ENCODE results near the gene MBD4. TPM values are rescaled to one million over a fixed set of nuclear protein-coding genes. Genes with fewer than 3 reads are reported as not detected.

The MBD4 gene
- total RNA-seq, 2 experiments from 2014 or later = 46.3 to 74.6 TPM

DNA sequence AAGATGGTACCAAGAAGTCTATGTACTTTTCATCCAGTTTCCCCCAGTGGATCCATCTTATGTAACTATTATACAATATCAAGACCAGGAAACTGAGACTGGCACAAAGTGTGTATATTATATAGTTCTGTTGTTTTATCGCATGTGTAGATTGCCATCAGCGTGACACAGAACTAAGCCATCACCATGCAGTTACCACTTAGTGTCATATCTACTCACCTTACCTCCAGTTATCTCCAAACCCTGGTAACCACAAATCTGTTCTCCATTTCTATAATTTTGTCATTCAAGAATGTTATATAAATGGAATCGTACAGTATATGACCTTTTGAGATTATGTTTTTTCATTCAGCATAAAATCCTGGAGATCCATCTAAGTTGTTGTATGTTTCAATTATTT, 23.3 kb upstream of the MBD4 start:
- DNase-seq (ENCODE audit: low spot score) = no peak
- H3K36me3 ChIP-seq (ENCODE audit: insufficient read depth, low read length) = peaks cover 3% of the 10 kb centered on the region; the same call in 1 of the 2 replicates
- CTCF ChIA-PET (ENCODE audit: unreplicated experiment) = no interaction called here
- no peaks in the 10 kb centered on the region for H3K4me1 ChIP-seq (ENCODE audit: insufficient read depth, low read length, poor library complexity, severe bottlenecking)
- no peak overlapping the region for H2AFZ ChIP-seq (ENCODE audit: low read length)
- H3K9me3 ChIP-seq (ENCODE audit: low read length) = no peaks in the 10 kb centered on the region
- no peak overlapping the region for H3K4me3 ChIP-seq (ENCODE audit: low read depth, low read length, poor library complexity, severe bottlenecking)
- no peak overlapping the region for H3K27ac ChIP-seq (ENCODE audit: low read depth, low read length, poor library complexity, severe bottlenecking)
- POLR2A ChIA-PET = no interaction called here
- H3K9me2 ChIP-seq (ENCODE audit: insufficient read depth, low read length) = no peaks in the 10 kb centered on the region
- intact Hi-C loops (cut with micrococcal nuclease; ENCODE audit: unreplicated experiment) = no loop called here
- BruUV-seq (replicated peaks) = no TSS peak
- TF ChIP-seq, protein P1, sequence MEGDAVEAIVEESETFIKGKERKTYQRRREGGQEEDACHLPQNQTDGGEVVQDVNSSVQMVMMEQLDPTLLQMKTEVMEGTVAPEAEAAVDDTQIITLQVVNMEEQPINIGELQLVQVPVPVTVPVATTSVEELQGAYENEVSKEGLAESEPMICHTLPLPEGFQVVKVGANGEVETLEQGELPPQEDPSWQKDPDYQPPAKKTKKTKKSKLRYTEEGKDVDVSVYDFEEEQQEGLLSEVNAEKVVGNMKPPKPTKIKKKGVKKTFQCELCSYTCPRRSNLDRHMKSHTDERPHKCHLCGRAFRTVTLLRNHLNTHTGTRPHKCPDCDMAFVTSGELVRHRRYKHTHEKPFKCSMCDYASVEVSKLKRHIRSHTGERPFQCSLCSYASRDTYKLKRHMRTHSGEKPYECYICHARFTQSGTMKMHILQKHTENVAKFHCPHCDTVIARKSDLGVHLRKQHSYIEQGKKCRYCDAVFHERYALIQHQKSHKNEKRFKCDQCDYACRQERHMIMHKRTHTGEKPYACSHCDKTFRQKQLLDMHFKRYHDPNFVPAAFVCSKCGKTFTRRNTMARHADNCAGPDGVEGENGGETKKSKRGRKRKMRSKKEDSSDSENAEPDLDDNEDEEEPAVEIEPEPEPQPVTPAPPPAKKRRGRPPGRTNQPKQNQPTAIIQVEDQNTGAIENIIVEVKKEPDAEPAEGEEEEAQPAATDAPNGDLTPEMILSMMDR (conservative IDR thresholded peaks at IDR 0.05; ENCODE audit: low read length) = no peak
- TF ChIP-seq EZH2phosphoT487 (IDR thresholded peaks at IDR 0.05; ENCODE audit: borderline replicate concordance, low read depth, low read length) = no peak
- H3K4me2 ChIP-seq (ENCODE audit: low read length) = no peak overlapping the region
- H3K79me2 ChIP-seq (ENCODE audit: insufficient read depth, low read depth, low read length) = no peaks in the 10 kb centered on the region
- H4K20me1 ChIP-seq (ENCODE audit: insufficient read depth, low read length) = no peaks in the 10 kb centered on the region

DNA sequence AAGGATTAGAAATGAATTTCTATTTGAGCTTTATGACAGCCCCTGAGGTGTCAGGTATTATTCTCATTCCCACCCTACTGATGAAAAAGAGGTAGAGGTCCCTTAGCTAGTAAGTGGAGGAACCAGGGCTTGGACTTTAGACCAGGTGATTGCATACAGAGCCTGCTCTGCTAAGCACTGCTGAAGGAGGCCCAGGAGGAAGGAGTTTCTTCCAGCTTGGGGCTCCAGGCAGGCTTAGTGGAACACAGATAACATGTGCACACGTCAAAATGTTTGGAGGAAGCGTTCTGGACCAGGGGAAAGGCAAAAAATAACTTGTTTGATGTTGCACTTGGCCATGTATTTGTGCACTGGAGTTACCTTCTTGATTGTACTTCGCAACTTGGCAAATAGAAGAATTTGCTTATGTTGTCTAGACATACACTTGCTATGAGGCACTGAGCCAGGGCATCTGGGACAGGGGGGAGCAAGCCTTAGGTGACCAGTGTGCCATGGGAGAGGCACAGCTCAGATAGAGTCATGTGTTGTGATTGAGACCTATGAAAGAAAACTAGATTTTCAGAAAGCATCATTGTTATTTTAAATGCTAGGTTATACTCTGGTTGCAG, 22.7 kb upstream of the MBD4 start:
- no peak for DNase-seq (ENCODE audit: low spot score)
- Histone ChIP-seq H3K4me2 (ENCODE audit: low read length) (no peak overlapping the region), H3K27ac (ENCODE audit: low read depth, low read length, poor library complexity, severe bottlenecking) (no peak overlapping the region), H2AFZ (ENCODE audit: low read length) (no peak overlapping the region), H3K36me3 (ENCODE audit: insufficient read depth, low read length) (peaks cover 3% of the 10 kb centered on the region; the same call in 1 of the 2 replicates), H4K20me1 (ENCODE audit: insufficient read depth, low read length) (no peaks in the 10 kb centered on the region), H3K4me3 (ENCODE audit: low read depth, low read length, poor library complexity, severe bottlenecking) (no peak overlapping the region), H3K79me2 (ENCODE audit: insufficient read depth, low read depth, low read length) (no peaks in the 10 kb centered on the region), H3K9me2 (ENCODE audit: insufficient read depth, low read length) (no peaks in the 10 kb centered on the region), H3K4me1 (ENCODE audit: insufficient read depth, low read length, poor library complexity, severe bottlenecking) (no peaks in the 10 kb centered on the region), H3K9me3 (ENCODE audit: low read length) (no peaks in the 10 kb centered on the region)
- BruUV-seq (replicated peaks) = no TSS peak
- TF ChIP-seq, protein P1 (conservative IDR thresholded peaks at IDR 0.05; ENCODE audit: low read length) = no peak
- TF ChIP-seq EZH2phosphoT487 (IDR thresholded peaks at IDR 0.05; ENCODE audit: borderline replicate concordance, low read depth, low read length) = no peak
- ChIA-PET CTCF (ENCODE audit: unreplicated experiment) (no interaction called here), POLR2A (interaction anchor here (1.8 kb wide), 1 partner anchor 10 kb away, joined by 5 read pairs; no protein-coding TSS in a partner anchor)
- intact Hi-C loops (cut with micrococcal nuclease; ENCODE audit: unreplicated experiment) = no loop called here

DNA sequence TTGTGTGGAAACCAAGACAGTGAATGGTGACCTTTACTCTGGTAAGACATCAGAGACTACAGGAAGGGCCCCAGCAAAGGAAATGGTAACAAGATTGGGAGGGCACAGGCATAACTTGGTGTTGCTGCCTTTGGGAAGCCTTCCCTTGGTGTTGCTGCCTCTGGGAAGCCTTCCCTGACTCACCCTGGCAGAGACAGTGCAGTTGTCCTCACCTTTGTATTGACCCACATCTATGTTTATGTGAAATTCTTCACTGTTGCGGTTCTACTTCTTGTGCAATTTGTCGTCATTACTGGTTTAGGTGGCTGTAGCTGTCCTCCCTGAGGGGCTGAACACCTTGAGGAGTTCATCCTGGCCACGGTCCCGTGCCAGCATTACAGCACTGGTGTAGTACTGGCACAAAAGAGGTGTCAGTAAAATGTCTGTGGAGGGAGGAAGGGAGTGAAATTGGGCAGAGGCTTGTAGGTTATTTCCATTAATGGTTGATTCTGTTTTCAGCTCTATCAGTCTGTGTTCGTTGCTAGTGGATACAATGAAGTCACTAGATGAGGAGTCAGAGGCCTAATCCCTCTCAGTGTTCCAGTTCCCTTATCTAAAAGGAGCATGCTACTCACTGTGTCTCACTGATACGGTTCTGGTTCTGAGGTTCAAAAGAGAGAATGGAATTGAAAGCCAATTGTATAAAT, 21.9 kb upstream of the MBD4 start:
- no peak overlapping the region for H2AFZ ChIP-seq (ENCODE audit: low read length)
- POLR2A ChIA-PET = interaction anchor here (1.8 kb wide), 1 partner anchor 10 kb away, joined by 5 read pairs; no protein-coding TSS in a partner anchor
- no peaks in the 10 kb centered on the region for H4K20me1 ChIP-seq (ENCODE audit: insufficient read depth, low read length)
- H3K4me1 ChIP-seq (ENCODE audit: insufficient read depth, low read length, poor library complexity, severe bottlenecking) = no peaks in the 10 kb centered on the region
- CTCF ChIA-PET (ENCODE audit: unreplicated experiment) = no interaction called here
- H3K9me2 ChIP-seq (ENCODE audit: insufficient read depth, low read length) = no peaks in the 10 kb centered on the region
- no peaks in the 10 kb centered on the region for H3K9me3 ChIP-seq (ENCODE audit: low read length)
- no peaks in the 10 kb centered on the region for H3K79me2 ChIP-seq (ENCODE audit: insufficient read depth, low read depth, low read length)
- H3K4me3 ChIP-seq (ENCODE audit: low read depth, low read length, poor library complexity, severe bottlenecking) = no peak overlapping the region
- H3K27ac ChIP-seq (ENCODE audit: low read depth, low read length, poor library complexity, severe bottlenecking) = no peak overlapping the region
- peaks cover 3% of the 10 kb centered on the region; the same call in 1 of the 2 replicates for H3K36me3 ChIP-seq (ENCODE audit: insufficient read depth, low read length)
- intact Hi-C loops (cut with micrococcal nuclease; ENCODE audit: unreplicated experiment) = no loop called here
- TF ChIP-seq EZH2phosphoT487 (IDR thresholded peaks at IDR 0.05; ENCODE audit: borderline replicate concordance, low read depth, low read length) = no peak
- TF ChIP-seq, protein P1 (conservative IDR thresholded peaks at IDR 0.05; ENCODE audit: low read length) = no peak
- no peak overlapping the region for H3K4me2 ChIP-seq (ENCODE audit: low read length)
- no peak for DNase-seq (ENCODE audit: low spot score)
- BruUV-seq (replicated peaks) = no TSS peak
